ENCODE results near the gene AICDA. TPM values are rescaled to one million over a fixed set of nuclear protein-coding genes. Genes with fewer than 3 reads are reported as not detected.
A peak's percentile ranks its signal among the peaks of the same experiment; 100 is the strongest.
"Not testable (repeated sequence)": the region's sequence is repeated elsewhere in the genome, so short reads cannot be mapped to it uniquely, and the experiment has no call there.

AICDA gene
- total RNA-seq, 6 donors from 2014 or later: 0.74 to 1.3 TPM; not detected in 4

DNA sequence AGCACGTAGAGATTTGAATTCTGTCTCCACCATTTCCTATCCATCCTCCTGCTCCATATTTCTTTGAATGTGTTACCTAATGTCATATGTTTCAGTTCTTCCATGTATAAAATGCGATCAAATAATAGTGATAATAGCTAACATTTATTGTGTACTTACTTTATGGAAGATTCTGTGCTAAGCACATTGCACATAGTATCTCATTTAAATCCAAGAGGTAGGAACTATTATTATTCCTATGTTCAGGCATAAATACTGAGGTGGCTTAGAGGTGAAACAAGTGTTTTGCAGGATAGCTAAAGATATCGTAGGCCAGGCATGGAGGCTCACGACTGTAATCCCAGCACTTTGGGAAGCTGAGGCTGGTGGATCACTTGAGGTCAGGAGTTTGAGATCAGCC, 17.5 kb upstream of the AICDA start:
- 91 to 92% methylated on average over 4 of the region's 4 CpGs for WGBS, 2 donors
- Histone ChIP-seq H3K4me3 (no peak overlapping the region), H3K27ac (no peak overlapping the region), H3K27me3 (no peaks in the 10 kb centered on the region), H3K4me1 (no peaks in the 10 kb centered on the region), H3K9me3 (no peaks in the 10 kb centered on the region), H3K36me3 (no peaks in the 10 kb centered on the region)
- ATAC-seq (ENCODE audit: low FRiP score in 2 of 2) (no peak), DNase-seq (no peak)
- TF ChIP-seq CTCF (IDR thresholded peaks at IDR 0.05) (no peak), EP300 (IDR thresholded peaks at IDR 0.05) (no peak), POLR2AphosphoS5 (IDR thresholded peaks at IDR 0.05) (no peak), POLR2A (IDR thresholded peaks at IDR 0.05) (no peak)

DNA sequence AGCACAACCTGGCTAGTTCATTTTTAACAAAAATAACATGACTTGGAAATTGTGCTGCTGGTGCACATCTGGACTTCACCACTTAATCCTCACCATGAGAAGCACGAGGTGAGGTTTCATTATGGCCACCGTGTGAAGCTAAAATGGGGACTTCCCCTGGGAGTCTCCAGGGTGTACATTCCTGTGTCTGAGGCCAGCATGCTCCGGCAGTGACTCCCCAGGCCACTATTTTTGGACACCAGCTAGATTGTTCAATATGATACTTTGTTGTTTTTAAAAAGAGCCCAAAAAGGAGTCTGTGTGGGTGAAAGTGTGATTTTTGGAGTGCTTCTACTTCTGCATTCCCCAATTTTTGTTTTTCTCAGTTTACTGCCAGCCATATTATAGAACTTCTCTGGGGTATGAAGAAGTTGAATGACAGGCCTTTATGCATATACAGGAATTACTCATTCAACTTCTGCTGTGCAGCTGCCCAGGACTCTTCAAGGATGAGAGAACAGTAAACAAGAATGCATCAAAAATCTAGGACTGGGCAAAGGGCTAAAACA, 16.9 kb upstream of the AICDA start:
- H3K36me3 ChIP-seq: no peaks in the 10 kb centered on the region
- H3K27ac ChIP-seq: no peak overlapping the region
- H3K27me3 ChIP-seq: no peaks in the 10 kb centered on the region
- no peaks in the 10 kb centered on the region for H3K4me1 ChIP-seq
- TF ChIP-seq EP300 (IDR thresholded peaks at IDR 0.05) (no peak), POLR2A (IDR thresholded peaks at IDR 0.05) (no peak)
- no peaks in the 10 kb centered on the region for H3K9me3 ChIP-seq
- H3K4me3 ChIP-seq: no peak overlapping the region
- no peak for DNase-seq
- ATAC-seq (ENCODE audit: low FRiP score in 2 of 2): peak in 1 of 2 donors; percentile 32
- 38 to 49% methylated on average over 2 to 3 of the region's 3 CpGs for WGBS, 2 donors

- DNase-seq (no peak), ATAC-seq (ENCODE audit: low FRiP score in 2 of 2) (no peak)
- Histone ChIP-seq H3K4me3 (no peak overlapping the region), H3K27me3 (no peaks in the 10 kb centered on the region), H3K36me3 (no peaks in the 10 kb centered on the region), H3K4me1 (no peaks in the 10 kb centered on the region), H3K9me3 (no peaks in the 10 kb centered on the region), H3K27ac (no peak overlapping the region)
- TF ChIP-seq POLR2AphosphoS5 (IDR thresholded peaks at IDR 0.05) (no peak), CTCF (IDR thresholded peaks at IDR 0.05) (no peak), POLR2A (IDR thresholded peaks at IDR 0.05) (no peak), EP300 (IDR thresholded peaks at IDR 0.05) (no peak)
- 85% methylated on average over 3 of the region's 3 CpGs for WGBS, 2 donors
Observed at GRCh38 chr12:8628731-8629130, 16.1 kb upstream of the AICDA start.

GRCh38 chr12:8624750-8625149, 12.1 kb upstream of the AICDA start:
- H3K4me3 ChIP-seq; H3K4me1 ChIP-seq; H3K36me3 ChIP-seq; H3K27ac ChIP-seq; H3K27me3 ChIP-seq; H3K9me3 ChIP-seq; ATAC-seq (ENCODE audit: low FRiP score in 2 of 2): not testable (repeated sequence)
- DNase-seq: peak in 1 of 2 donors; percentile 56
- 95 to 100% methylated on average over 2 to 10 of the region's 26 CpGs for WGBS, 2 donors

DNA sequence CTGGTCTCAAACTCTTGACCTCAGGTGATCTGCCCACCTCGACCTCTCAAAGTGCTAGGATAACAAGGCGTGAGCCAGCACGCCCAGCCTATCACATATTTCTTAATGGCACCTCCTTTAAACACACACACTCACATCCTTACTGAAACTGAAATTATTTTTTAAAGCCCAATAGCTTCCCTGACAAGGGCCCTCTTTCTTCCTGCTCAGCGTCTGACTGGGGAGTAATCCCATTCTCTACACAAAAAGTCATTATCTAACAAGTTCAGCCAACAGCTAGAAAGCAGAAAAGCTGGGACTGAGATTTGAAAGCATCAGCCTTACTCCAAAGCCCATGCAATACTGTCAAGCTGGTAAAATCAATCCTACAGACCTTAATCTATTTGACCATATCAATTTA, 10.0 kb upstream of the AICDA start:
- ATAC-seq (ENCODE audit: low FRiP score in 2 of 2): no peak
- H3K4me1 ChIP-seq: peaks cover 0 to 10% (median 5%) of the 10 kb centered on the region in 4 donors
- 52 to 73% methylated on average over 4 of the region's 4 CpGs for WGBS, 2 donors

More for the DNA sequence above, 10.0 kb upstream of the AICDA start:
- TF ChIP-seq EP300 (IDR thresholded peaks at IDR 0.05) (no peak), POLR2AphosphoS5 (IDR thresholded peaks at IDR 0.05) (no peak), CTCF (IDR thresholded peaks at IDR 0.05) (no peak)
- Histone ChIP-seq H3K27me3 (no peaks in the 10 kb centered on the region), H3K9me3 (no peaks in the 10 kb centered on the region), H3K27ac (no peak overlapping the region), H3K36me3 (no peaks in the 10 kb centered on the region), H3K4me3 (no peak overlapping the region)
- no peak for DNase-seq
